CD4-positive, alpha-beta T cell treated with Interferon gamma for 1 hour (primary cell): ENCODE measurements around the gene LRRC8D.
"Not testable (repeated sequence)": the region's sequence is repeated elsewhere in the genome, so short reads cannot be mapped to it uniquely, and the experiment has no call there.

ENCODE experiments used
- DNase-seq: peaks from one replicate; pipeline ENCODE4 v3.0.0-alpha.2; 2020

Gene LRRC8D

DNA sequence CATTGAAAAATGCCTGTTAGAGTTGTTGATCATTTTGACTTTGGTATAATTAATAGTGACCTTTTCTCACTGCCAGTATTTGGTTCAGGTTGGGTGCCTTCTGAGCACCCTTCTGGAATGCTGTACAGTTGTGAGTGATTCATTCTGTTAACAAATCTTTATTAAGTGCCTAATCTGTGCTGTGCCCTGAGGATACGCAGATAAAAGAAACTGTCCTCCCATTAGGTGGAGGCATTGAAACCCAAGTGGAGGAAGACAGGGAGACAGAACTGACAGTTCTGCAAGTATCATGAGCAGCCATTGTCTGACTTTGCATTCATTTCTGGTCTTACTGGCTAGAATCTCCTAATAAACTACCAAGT lies 97.9 kb downstream of the LRRC8D start:
- no peak for DNase-seq

DNA sequence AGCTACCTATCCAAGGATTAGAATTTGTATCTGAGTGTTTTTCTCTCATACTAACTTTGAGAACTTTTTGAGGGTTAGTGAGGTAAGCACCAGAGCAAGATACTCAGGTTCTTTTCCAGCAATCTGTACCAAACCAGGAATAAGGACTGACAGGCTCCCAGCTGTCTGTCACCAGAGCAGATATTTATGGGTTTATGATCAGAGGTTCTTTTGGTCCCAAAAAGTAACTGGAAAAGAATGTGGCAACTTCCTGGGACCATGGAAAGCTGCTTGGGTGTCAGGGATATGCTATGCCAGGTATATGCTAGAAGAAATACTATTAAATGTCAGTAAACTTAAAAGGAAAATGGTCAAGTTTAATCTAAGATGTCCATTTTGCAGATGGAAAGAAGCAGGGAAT lies 98.3 kb downstream of the LRRC8D start:
- no peak for DNase-seq

DNA sequence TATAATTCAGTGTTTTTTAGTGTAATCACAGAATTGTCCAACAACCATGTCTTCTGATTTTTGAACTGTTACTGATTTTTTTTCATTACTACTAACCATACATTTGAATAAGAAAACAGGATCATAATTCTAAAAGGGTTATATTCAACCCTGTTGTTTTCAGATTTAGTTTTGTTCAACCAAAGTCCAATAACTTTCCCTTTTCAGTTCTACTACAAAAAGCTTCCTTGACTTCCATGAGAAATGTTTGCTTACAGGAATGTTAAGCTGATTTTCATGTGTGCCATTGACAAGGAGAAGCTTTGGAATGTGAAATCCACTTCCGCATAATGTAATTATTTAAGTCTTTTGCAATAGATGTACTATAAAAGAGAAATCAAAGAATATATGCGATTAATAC lies 102.1 kb downstream of the LRRC8D start:
- DNase-seq = no peak

DNA sequence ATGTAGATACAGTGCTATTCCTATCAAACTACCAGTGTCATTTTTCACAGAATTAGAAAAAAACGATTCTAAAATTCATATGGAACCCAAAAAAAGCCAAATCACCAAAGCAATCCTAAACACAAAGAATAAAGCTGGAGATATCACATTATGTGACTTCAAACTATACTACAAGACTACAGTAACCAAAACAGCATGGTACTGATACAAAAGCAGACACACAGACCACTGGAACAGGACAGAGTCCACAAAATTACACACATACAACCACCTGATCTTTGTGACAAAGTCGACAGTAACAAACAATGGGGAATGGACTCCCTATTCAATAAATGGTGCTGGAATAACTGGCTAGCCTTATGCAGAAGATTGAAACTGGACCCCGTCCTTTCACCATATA lies 102.7 kb downstream of the LRRC8D start:
- no peak for DNase-seq

DNA sequence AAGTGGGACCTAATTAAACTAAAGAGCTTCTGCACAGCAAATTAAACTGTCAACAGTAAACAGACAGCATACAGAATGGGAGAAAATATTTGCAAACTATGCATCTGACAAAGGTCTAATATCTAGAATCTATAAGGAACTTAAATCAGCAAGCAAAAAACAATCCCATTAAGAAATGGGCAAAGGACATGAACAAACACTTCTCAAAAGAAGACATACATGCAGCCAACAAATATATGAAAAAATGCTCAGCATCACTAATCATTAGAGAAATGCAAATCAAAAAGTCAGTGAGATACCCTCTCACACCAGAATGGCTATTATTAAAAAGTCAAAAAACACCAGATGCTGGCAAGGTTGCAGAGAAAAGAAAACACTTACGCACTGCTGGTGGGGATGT lies 103.2 kb downstream of the LRRC8D start:
- not testable (repeated sequence) for DNase-seq

DNA sequence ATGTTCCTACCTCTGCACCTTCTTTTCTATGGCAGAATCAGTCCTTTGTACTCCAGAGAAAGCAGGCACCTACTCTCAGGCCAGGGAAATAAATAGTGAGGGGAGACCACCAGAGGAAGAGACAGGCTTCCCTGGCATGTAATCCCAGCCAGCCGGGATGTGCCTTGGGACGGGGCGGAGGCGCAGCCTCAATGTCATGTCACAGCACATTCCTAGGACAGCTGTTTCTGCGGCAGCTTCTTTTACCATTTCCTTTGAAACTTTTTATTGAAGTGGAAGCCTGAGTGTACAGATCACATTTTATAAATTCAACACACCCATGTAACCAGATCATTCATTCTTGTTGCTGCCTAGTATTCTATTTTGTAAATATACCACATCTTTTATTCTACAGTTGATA lies 106.2 kb downstream of the LRRC8D start:
- no peak for DNase-seq

DNA sequence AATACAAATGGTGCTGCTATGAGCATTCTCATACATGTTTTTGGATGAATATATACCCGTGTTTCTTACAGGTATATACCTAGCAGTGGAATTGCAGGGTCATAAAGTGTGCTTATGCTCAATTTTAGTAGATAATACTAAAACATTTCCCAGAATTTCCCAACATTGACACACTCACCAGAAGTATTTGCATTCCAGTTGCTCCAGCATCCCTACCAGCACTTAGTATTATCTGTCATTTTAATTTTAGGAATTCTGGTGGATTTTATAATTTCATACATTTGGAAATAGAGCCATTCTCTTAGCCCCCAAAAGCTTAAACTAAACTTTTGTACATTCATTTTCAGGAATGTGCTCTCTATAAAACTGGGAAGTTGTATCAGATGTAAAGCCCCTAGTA lies 106.6 kb downstream of the LRRC8D start:
- no peak for DNase-seq

DNA sequence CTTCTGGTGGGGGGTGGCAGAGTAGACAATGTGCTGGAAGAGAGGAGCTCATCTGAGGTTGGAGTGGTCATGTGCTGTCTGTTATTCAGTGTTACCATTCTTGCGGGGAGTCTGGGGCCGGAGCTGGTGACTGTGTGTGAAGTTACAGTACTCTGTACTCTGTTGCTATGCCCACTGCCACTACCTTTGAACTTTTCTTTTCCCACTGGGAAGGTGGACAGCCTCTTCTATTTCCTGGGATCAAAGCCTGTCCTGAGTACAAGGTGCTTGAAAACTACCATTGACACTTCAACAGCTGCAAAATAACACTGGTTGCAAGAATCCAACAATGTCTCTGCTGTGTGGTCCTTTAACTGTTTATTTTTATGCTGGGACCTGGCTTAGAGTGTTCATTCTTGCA lies 107.7 kb downstream of the LRRC8D start:
- no peak for DNase-seq

DNA sequence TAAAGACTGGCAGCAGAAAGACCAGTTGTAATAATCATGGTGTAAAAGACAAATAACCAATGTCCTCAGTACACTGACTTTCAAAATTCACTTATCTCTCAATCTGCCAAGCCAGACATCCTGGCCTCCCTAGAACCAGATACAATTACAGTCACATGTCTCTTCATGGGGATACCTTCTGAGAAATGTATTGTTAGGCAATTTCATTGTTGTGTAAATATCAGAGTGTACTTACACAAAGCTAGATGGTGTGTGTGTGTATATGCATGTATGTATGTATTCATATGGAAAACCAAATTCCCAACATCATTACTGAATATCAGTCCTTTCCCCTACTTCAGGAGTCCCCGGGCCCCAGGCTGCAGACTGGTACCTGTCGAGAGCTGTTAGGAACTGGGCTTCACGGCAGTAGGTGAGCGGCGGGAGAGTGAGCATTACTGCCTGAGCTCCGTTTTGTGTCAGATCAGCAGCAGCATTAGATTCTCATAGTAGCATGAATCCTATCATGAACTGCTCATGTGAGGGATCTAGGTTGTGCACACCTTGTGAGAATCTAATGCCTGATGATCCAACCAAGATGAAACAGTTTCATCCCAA lies 108.7 kb downstream of the LRRC8D start:
- no peak for DNase-seq

DNA sequence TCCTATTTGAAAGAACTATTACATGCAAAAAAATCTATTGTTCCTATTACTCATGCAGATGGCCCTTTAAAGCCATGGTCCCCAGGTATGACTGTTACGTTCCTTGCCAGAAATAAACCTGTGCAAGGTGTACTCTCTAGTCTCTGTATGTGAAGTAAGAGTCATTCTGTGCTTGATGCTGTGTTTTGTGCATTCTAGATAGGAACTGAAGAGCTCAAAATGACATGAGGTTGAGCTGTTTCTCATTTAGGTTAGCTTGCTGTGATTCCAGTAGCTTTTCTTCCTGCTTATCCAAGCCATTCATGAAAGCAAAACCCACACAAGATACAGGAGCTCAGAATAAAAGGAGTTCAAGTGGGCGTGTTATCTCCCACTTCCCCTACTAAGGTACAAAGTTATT lies 109.7 kb downstream of the LRRC8D start:
- no peak for DNase-seq

DNA sequence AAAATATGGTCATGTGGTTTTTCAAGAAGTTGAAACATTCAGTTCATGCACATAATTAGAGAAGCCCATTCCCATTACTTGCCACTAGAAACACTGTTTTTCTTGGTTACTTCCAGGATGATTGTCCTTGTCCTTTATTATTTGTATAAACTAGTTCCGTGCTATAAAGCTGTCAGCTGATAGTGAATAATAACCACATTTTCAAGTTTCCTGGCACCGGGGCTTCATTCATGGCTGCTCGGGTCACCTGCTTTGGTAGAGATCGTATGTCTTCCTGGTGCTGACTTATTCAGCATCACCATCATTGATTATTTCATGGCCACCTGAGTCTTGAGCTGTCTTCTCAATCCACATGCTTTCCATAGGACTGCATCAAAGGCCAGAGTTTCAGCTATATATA lies 111.1 kb downstream of the LRRC8D start:
- DNase-seq = no peak

DNA sequence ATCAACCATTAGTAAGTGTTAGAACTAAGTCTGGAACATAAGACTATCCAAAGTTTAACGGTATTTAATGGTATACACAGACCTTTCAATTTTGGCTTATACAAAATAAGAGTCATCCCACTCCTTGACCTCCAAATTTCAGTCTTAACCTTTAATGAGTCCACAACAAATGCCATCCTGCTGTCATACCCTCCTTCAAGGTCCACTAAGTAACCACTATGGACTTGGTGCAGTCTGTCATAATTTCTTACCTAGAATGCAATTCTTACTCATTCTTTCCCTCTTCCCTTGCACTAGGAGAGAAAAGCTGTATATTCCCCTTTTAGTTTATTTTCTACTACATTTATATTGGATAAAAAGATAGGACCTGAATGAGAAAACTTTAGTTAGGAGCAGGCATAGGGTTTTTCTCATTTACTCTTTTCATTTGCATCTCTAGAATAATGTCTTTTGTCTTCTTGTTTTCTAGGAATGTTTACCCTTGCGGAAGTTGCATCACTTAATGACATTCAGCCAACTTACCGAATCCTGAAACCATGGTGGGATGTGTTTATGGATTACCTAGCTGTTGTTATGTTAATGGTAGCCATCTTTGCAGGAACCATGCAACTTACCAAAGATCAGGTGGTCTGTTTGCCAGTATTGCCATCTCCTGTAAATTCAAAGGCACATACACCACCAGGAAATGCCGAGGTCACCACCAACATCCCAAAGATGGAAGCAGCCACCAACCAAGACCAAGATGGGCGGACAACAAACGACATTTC lies 111.9 kb downstream of the LRRC8D start:
- no peak for DNase-seq

DNA sequence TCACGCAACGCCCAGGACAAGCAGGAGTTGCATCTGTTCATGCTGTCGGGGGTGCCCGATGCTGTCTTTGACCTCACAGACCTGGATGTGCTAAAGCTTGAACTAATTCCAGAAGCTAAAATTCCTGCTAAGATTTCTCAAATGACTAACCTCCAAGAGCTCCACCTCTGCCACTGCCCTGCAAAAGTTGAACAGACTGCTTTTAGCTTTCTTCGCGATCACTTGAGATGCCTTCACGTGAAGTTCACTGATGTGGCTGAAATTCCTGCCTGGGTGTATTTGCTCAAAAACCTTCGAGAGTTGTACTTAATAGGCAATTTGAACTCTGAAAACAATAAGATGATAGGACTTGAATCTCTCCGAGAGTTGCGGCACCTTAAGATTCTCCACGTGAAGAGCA lies 113.6 kb downstream of the LRRC8D start:
- DNase-seq = no peak

DNA sequence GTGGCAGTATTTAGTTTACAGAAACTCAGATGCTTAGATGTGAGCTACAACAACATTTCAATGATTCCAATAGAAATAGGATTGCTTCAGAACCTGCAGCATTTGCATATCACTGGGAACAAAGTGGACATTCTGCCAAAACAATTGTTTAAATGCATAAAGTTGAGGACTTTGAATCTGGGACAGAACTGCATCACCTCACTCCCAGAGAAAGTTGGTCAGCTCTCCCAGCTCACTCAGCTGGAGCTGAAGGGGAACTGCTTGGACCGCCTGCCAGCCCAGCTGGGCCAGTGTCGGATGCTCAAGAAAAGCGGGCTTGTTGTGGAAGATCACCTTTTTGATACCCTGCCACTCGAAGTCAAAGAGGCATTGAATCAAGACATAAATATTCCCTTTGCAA lies 114.4 kb downstream of the LRRC8D start:
- no peak for DNase-seq

DNA sequence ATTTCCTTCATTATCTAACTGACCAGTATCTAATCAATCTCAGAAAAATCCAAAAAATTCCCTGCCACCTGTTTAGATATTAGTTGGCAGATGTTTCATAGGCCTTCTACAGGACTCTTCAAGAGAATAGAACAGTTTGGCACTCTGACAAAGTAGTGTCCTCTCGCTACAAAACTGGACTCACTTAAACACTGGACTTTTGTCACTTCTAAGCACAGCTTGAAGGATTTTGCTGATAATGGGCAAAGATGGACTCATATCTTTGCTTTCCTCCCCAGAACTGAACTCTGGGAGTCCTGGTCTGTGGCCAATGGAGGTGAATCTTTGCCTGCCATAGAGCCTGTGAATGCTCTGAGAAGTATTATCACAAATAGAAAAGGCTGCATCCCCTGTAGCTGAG lies 115.9 kb downstream of the LRRC8D start:
- no peak for DNase-seq

DNA sequence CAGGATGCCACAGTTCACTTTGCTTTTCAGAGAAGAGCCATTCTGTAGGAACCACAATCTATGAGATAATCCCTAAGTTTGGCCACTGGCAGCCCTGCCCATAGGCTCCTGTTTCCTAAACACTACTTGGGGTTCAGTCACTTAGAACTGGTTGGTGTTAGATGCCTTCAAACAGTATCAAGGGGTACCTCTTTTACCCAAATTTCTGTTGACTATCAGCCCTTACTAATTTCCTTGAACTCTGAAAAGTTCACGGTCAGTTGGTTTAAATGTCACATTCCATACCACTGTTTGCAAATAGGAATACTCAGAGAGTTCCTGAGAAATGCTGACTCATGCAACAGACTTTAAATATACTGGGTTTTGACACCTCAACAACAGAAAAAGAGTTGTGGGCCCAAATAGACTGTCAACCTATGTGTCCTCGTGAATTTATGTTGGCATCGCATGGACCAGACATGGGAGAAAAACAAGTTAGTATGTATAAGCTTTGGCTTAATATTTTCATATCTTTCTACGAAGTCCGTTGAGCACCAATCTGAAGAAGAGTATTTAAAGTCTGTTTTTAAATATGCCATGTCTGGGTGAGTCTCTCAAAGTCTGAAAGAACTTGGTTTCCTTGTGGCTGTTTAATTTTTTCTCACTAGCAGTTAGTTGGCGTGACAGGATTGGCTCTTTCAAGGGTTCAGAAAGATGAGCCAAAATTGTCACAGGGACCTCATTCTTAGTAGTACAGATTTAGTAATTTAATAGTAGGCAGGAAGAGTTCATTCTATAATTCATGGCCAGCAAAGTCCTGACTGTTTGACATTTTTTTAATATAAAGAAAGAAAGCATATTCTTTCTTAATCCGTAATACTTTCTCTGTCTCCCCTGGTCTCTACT lies 117.6 kb downstream of the LRRC8D start:
- no peak for DNase-seq

DNA sequence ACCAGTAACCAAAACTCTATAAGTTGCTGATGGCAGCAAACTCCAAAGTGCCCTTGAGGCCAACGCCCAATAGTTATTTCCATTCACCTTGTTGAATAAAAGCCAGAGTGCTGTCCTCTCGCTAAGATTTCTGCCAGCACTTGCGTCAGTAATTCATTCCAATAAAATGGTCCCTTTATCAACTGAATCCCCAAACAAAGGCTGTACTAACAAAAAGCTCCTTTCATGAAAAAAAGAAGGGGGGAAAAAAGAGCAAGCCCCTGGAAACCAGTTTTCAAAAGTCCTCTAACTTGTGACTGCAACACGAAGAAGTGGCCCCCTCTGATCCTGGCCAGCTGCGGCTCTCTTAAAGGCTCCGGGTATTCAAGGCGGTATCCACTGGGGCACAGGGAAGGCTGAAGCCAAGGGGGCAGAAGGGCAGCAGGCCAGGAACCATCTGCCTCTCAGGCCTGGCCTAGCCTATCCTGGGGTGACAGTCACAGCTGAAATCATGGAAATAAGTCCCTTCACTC lies 118.3 kb downstream of the LRRC8D start:
- no peak for DNase-seq

DNA sequence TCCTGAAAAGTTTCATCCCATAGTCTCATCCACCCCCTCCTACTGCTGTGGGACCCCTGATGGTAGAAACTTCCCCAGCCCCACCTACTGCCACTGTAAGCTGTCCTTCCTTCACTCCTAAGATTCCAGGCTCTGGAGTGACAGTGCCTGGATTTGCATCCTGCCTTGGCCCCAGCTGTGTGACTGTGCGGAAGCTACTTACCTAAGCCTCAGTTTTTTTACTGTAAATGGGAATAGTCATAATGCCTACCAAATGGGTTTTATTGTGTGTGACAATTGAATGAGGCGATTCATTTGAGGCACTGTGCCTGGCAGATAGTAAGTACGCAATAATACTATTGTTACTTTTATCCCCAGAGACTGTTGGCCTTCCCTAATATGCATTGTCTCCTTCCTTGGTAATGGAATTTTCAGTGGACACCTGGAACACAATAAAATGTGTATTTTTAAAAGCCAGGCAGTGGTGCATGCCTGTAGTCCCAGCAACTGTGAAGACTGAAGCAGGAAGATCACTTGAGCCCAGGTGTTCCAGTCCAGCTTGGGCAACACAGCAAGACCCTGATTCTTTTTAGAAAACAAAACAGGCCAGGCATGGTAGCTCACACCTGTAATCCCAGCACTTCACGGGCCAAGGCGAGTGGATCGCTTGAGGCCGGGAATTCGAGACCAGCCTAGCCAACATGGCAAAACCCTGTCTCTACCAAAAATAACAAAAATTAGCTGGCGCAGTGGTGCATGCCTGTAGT lies 119.0 kb downstream of the LRRC8D start:
- no peak for DNase-seq

DNA sequence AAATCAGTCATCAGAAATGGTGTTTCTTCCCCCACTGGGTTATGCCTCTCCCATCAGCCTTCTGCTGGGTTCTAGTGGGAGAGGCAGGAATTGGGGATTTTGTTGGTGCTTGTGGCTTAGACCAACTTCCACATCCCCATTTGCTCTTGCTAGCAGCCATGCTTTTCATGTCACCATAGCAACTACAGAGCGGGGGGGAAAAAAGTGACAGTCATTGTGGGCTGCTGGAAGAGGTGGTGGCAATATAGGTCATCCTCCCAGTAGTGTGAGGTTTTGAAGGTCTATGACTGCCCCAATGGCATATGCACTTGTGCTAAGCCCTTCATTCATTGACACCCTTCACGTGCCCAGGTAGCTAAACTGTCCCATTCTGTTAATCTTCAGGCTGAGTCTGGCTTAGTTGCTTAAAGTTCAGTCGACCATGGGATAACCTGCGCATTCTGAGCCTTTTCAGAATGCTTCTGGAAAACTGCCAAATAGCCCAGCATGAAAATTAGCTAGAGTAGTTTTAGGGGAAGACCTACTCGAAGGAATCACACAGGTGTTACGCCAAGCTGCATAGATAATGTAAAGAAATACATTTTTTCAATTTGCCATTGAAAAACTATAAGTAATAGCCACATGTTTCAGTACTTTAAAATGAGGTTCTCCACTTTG lies 120.4 kb downstream of the LRRC8D start:
- peak; percentile 55 for DNase-seq

DNA sequence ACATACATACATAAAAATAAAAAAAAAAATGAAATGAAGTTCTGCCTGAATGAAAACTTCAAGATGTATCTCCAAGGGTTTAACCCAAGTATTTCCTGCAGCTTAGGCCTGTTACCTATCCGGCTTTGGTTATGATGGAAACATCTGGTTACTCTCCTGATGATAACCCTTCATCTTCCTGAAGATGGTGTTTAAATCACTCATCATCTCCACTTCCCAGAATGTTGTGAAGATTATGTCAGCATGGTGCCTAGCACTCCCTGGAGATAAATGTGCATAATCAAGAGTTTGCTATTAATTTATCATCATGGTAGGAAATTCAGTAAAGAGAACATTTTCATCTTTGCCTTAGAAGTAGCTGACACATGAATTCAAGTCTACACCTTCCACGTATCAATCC lies 121.2 kb downstream of the LRRC8D start:
- DNase-seq = no peak

DNA sequence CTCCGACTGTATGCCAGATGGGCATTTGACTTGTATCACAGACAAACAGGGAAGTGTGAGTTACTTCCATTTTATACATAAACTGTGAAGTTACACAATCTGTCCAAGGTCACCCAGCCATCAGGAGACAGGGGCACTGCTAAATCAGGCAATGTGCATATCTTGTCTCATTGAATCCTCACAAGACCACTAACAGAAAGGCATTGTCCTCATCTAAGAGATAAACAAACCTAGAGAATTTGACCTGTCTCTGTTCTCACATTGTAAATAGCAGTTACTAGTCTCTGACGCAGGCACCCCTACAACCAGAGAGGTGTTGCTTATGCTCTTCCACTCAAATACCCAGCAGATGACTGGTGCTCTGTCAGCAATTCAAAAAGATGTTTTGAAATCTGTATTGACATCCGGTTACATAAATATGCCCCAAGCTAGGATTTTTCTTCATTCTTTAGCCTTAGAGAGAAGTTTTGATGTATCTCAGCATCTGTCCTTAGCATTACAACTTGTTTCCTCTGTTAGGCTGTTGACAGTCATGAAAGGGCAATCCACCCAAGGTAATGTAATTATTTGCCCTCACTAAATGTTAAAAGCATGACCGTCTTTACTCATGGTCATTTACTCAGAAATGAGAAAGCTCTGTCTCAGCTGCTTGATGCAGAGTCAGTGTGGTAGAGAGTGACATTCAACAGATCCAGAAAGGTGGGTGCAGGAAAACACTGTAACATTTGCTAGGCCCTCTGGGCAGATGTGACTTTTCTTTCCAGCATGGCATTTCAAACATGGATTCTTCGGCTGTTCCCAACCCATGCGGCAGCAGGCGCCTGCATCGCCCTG lies 122.2 kb downstream of the LRRC8D start:
- no peak for DNase-seq
